KMS-11 (cell line): ENCODE data around the gene JUND.

Source experiments
- H2AFZ ChIP-seq: fragments of 200-600 bp; sonication (generic); 2 replicates; pipeline ENCODE4 v1.6.1; 2016; ENCODE audit warnings: antibody characterized with exemption, mixed run types, low read depth
- H3K27ac ChIP-seq: fragments of 200-600 bp; sonication (generic); 2 replicates; pipeline ENCODE4 v1.6.1; 2016; ENCODE audit warnings: mild to moderate bottlenecking, mixed run types
- H3K27me3 ChIP-seq: fragments of 200-600 bp; sonication (generic); 2 replicates; pipeline ENCODE4 v1.6.1; 2017; ENCODE audit warnings: mild to moderate bottlenecking, low read depth, mixed run types, moderate library complexity; ENCODE audit not compliant: insufficient read depth
- H3K36me3 ChIP-seq: fragments of 200-600 bp; sonication (generic); 2 replicates; pipeline ENCODE4 v1.6.1; 2017; ENCODE audit warnings: mild to moderate bottlenecking, mixed run types; ENCODE audit not compliant: insufficient read depth
- H3K4me1 ChIP-seq: fragments of 200-600 bp; sonication (generic); 2 replicates; pipeline ENCODE4 v1.6.1; 2016; ENCODE audit warnings: mild to moderate bottlenecking, low read depth, mixed run types; ENCODE audit not compliant: poor library complexity, severe bottlenecking
- H3K4me2 ChIP-seq: fragments of 200-600 bp; sonication (generic); 2 replicates; pipeline ENCODE4 v1.7.0; 2016; ENCODE audit warnings: mild to moderate bottlenecking, mixed run types
- H3K4me3 ChIP-seq: fragments of 200-600 bp; sonication (generic); IDR thresholded peaks from 2 replicates; pipeline ENCODE4 v1.6.1; 2017; ENCODE audit warnings: low read depth, low read length, mixed read lengths; ENCODE audit not compliant: insufficient read depth
- H3K79me2 ChIP-seq: fragments of 200-600 bp; sonication (generic); 2 replicates; pipeline ENCODE4 v1.6.1; 2016; ENCODE audit warnings: low read depth, mixed run types; ENCODE audit not compliant: insufficient read depth
- H3K9ac ChIP-seq: fragments of 200-600 bp; sonication (generic); 2 replicates; pipeline ENCODE4 v1.6.1; 2016; ENCODE audit warnings: mild to moderate bottlenecking, mixed run types
- H4K20me1 ChIP-seq: fragments of 200-600 bp; sonication (generic); 2 replicates; pipeline ENCODE4 v1.6.1; 2016; ENCODE audit warnings: mild to moderate bottlenecking, mixed run types; ENCODE audit not compliant: insufficient read depth
- TF ChIP-seq, protein P1 (sequence below): fragments of 200-600 bp; sonication (generic); conservative IDR thresholded peaks from 2 replicates; pipeline ENCODE4 v1.6.1; 2017; ENCODE audit warnings: low read depth, mild to moderate bottlenecking, antibody characterized with exemption, low read length, moderate library complexity, mixed read lengths

The JUND gene

DNA sequence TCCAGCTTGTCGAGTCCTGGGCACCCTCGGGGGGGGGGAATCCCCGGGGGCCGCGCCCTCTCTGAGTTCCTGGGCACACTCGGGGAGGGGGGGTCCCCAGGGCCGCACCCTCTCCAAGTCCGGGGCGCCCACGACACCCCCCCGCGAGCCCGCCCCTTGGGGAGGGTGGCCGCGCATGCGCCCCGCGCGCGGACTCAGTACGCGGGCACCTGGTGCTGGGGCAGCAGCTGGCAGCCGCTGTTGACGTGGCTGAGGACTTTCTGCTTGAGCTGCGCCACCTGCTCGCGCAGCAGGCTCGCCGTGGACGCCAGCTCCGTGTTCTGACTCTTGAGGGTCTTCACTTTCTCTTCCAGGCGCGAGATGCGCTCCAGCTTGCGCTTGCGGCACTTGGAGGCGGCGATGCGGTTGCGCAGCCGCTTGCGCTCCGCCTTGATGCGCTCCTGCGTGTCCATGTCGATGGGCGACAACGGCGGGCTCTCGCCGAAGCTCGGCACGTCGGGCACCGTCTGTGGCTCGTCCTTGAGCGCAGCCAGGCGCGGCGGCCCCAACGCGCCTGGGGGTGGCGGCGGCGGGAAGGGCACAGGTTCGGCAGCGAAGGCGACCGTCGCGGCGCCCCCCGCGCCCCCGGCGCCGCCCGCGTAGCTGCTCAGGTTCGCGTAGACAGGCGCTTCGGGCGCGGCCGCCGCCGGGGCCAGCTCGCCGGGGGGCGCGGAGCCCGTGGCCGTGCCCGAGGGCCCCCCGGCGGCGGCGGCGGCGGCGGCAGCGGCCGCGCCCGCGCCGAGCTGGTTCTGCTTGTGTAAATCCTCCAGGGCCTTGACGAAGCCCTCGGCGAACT, 958 bp downstream of the JUND start:
- Histone ChIP-seq H4K20me1 (peaks cover 6% of the 10 kb centered on the region; the same call in 1 of the 2 replicates), H3K4me3 (no peak overlapping the region), H3K36me3 (no peaks in the 10 kb centered on the region), H2AFZ (no peak overlapping the region), H3K9ac (peak overlapping the region; percentile 98), H3K4me2 (peak overlapping the region; percentile 70), H3K79me2 (peaks cover 20% of the 10 kb centered on the region), H3K27ac (peak overlapping the region; percentile 97), H3K27me3 (no peaks in the 10 kb centered on the region), H3K4me1 (peaks cover 23% of the 10 kb centered on the region)
- TF ChIP-seq, protein P1, sequence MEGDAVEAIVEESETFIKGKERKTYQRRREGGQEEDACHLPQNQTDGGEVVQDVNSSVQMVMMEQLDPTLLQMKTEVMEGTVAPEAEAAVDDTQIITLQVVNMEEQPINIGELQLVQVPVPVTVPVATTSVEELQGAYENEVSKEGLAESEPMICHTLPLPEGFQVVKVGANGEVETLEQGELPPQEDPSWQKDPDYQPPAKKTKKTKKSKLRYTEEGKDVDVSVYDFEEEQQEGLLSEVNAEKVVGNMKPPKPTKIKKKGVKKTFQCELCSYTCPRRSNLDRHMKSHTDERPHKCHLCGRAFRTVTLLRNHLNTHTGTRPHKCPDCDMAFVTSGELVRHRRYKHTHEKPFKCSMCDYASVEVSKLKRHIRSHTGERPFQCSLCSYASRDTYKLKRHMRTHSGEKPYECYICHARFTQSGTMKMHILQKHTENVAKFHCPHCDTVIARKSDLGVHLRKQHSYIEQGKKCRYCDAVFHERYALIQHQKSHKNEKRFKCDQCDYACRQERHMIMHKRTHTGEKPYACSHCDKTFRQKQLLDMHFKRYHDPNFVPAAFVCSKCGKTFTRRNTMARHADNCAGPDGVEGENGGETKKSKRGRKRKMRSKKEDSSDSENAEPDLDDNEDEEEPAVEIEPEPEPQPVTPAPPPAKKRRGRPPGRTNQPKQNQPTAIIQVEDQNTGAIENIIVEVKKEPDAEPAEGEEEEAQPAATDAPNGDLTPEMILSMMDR, result no peak

DNA sequence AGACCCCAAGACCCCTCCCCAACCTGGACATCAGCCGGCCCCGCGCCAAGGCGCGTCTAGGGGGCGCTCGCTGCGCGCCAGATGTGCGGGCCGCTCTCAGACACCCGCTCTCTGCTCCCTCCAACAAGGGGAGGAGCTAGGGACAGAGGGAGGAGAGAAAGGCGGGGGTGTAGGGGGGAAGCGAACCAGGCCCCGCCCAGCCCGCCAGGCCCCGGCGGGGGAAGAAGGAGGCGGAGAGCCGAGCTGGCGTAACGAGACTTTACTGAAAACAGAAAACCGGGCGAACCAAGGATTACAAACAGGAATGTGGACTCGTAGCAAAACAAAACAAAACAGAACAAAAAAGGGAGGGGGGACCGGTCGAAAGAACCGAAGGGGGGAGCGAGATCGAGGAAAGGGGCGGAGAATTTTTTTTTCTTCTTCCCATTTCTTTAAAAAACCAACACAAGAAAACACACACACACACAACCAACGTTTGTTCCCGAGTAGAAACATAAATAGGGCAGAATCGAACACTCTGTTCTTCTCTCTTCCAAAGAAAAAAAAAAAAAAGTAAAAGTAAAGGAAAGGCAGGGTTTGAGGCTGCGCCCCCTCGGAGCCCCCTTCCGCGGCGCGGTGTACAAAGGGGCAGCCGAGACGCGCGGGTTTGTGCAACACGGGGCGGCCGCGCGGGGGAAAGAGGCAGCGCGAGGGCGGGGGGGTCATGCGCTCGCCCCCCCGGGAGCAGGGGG, 1.7 kb downstream of the JUND start:
- H3K27ac ChIP-seq, result peak overlapping the region; percentile 97
- peak overlapping the region; percentile 70 for H3K4me2 ChIP-seq
- H3K4me3 ChIP-seq, result no peak overlapping the region
- no peaks in the 10 kb centered on the region for H3K27me3 ChIP-seq
- H4K20me1 ChIP-seq, result peaks cover 6% of the 10 kb centered on the region; the same call in 1 of the 2 replicates
- H3K79me2 ChIP-seq, result peaks cover 20% of the 10 kb centered on the region
- H2AFZ ChIP-seq, result no peak overlapping the region
- TF ChIP-seq, protein P1, result peak; percentile 95
- H3K4me1 ChIP-seq, result peaks cover 23% of the 10 kb centered on the region
- no peaks in the 10 kb centered on the region for H3K36me3 ChIP-seq
- H3K9ac ChIP-seq, result peak overlapping the region; percentile 98

DNA sequence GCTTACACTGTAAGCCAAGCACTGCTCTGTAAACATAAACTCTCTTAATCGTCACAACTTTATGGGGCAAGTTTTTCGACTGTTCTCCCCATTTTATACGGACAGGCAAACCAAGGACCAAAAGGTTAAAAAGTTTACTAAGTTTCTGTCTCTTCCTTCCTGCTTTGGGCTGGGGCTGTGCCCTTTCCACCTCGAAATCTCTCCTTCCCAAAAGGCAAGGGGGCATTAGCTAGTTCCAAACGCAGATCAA, 2.2 kb downstream of the JUND start:
- Histone ChIP-seq H3K4me2 (peak overlapping the region; percentile 70), H2AFZ (no peak overlapping the region), H3K9ac (peak overlapping the region; percentile 98; the same call in 1 of the 2 replicates), H3K4me1 (peaks cover 23% of the 10 kb centered on the region), H3K36me3 (no peaks in the 10 kb centered on the region), H3K79me2 (peaks cover 20% of the 10 kb centered on the region), H3K27ac (peak overlapping the region; percentile 97; the same call in 1 of the 2 replicates), H4K20me1 (peaks cover 6% of the 10 kb centered on the region; the same call in 1 of the 2 replicates), H3K4me3 (no peak overlapping the region), H3K27me3 (no peaks in the 10 kb centered on the region)
- TF ChIP-seq, protein P1, result no peak

DNA sequence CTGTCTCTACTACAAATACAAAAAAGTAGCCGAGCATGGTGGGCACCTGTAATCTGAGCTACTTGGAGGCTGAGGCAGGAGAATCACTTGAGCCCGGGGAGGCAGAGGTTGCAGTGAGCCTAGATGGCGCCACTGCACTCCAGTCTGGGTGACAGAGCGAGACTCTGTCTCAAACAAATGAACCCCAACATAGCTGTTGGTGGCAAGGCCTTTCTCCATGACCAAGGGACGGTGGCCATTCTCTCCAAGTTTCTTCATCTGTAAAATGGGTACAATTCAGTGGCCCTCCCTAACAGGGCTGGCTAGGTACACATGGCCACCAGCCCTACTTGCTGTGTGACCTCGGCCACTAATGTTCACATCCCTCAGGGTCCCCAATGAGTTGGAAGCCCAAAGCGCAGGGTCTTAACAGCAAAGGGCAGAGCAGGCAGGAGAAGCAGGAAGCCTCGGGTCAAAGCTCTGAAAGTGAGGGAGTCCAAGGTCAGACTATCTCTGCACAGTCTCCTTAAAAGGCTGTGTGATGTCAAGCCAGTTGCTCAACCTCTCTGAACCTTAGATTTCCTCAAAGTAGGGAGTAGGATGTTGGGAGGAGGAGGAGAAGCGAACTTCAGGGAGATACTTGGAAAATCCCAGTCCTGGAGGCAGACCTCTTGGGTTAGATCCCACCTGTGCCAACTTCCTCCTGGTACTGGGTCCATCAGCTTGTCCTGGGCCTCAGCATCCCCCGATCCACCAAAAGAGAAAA, 2.7 kb downstream of the JUND start:
- TF ChIP-seq, protein P1, result no peak; the same call in 1 of the 2 replicates
- no peak overlapping the region for H3K4me3 ChIP-seq

More for the DNA sequence above, 2.7 kb downstream of the JUND start:
- H3K36me3 ChIP-seq, result no peaks in the 10 kb centered on the region
- peak overlapping the region; percentile 70 for H3K4me2 ChIP-seq
- H3K9ac ChIP-seq, result peak overlapping the region; percentile 98; the same call in 1 of the 2 replicates
- H3K4me1 ChIP-seq, result peaks cover 23% of the 10 kb centered on the region
- peaks cover 6% of the 10 kb centered on the region; the same call in 1 of the 2 replicates for H4K20me1 ChIP-seq
- peaks cover 20% of the 10 kb centered on the region for H3K79me2 ChIP-seq
- H3K27ac ChIP-seq, result peak overlapping the region; percentile 97; the same call in 1 of the 2 replicates
- no peak overlapping the region for H2AFZ ChIP-seq
- H3K27me3 ChIP-seq, result no peaks in the 10 kb centered on the region
